ENCODE measurements around the gene BLMH. TPM values are rescaled to one million over a fixed set of nuclear protein-coding genes. Genes with fewer than 3 reads are reported as not detected.
A peak's percentile ranks its signal among the peaks of the same experiment; 100 is the strongest.

Gene BLMH, protein sequence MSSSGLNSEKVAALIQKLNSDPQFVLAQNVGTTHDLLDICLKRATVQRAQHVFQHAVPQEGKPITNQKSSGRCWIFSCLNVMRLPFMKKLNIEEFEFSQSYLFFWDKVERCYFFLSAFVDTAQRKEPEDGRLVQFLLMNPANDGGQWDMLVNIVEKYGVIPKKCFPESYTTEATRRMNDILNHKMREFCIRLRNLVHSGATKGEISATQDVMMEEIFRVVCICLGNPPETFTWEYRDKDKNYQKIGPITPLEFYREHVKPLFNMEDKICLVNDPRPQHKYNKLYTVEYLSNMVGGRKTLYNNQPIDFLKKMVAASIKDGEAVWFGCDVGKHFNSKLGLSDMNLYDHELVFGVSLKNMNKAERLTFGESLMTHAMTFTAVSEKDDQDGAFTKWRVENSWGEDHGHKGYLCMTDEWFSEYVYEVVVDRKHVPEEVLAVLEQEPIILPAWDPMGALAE
- 10 to 100 TPM; 16.9 to 19.8 TPM for total RNA-seq
- long read RNA-seq, transcript BLMH-201 (12 exons, 2,365 nt): major isoform, 20 of 21 reads
- long read RNA-seq, partial matches to known transcripts: 0 of 21 reads
- long read RNA-seq, other reads (novel, unspliced or antisense): 1 of 21 reads

DNA sequence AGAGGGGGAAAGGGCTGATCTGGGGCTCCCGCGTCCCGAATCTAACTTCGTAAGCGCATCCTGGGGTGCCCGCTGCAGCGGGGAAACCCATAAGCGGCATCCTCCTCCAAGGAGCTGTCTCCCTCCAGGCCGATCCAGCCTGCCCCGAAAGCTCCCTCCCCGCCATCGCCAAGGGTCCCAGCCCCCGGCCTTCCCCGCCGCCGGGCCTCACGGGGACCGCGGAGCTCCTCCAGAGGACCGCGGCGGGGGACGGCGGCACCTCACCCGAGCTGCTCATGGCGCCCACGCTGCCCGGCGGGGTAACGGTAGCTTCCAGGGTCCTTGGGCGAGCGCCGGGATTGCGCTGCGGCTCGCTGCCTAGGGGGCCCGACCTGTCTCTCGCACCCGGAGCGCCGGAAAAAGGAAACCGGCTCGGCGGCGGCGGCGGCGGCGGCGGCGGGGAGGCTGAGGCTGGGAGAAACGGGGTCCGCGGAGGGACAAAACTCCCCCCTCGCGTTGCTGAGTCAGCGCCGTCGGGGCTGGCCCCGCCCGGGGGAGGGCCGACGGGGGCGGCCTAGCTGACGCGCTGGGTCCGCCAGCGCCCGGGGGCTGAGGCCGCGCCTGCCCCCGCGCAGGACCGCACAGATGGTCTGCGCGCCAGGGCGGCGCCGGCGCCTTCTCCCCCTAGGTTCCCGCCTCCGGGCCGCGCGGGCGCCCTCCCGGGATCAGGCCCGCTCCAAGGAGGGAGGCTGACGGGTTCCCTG lies at the start of gene BLMH:
TSS of gene BLMH (minus strand) at position 402 of the 743 bp plus-strand sequence. CDS start at position 277, 125 bp downstream.
- ATAC-seq: peak; percentile 97 to 99
- peak; percentile 88 for DNase-seq
- intact Hi-C loops (cut with DNase I): loop anchor here in 1 of 2 donors (10.0 kb wide), 1 partner anchor 93 kb away; no protein-coding TSS in a partner anchor

DNA sequence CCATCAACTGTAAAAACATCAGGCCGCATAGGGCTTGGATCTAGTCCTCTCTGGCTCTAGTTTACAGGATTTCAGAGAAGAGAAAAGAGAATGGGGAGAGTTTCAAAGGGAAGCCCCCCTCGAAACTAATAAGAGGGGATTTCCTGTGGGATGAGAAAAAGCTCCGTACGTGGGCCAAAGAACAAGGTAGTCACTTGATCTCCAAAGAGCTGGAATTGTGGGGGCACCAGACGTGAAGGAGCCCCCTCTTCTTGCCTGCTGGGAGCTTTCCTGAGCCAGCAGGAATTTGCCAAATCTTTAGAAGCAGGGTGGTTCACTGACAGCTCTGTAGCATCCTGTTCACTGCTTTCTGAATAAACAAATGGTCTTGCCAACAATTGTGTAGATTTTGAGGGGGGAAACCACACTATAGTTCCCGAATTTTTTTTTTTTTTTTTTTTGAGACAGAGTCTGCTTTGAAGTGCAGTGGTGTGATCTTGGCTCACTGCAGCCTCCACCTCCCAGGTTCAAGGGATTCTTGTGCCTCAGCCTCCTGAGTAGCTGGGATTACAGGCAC lies 49.1 kb upstream of the BLMH start:
- intact Hi-C loops (cut with DNase I): loop anchor here in 1 of 2 donors (5.0 kb wide), 1 partner anchor 36 kb away; the partner anchor contains the start of gene CPD
- ATAC-seq (peak in 1 of 2 donors; percentile 26), DNase-seq (no peak)

DNA sequence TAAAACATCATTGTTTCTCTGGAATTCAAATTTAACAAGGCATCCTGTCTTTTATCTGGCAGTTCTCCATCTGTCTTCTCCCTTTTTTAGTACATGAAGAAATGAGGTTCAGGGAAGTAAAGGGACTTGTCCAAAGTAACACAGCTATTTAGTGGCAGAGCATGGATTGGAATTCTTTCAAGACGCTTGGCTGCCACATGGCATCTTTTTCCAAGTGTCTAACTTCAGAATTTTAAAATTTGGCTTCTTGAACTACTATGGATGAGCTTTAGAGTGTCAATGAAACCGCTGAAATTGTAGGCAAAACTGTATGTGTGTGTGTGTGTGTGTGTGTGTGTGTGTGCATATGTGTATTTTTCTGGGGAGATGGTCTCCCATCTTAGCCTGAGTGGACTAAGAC lies 47.3 kb upstream of the BLMH start:
- intact Hi-C loops (cut with DNase I): no loop called here
- ATAC-seq: no peak

DNA sequence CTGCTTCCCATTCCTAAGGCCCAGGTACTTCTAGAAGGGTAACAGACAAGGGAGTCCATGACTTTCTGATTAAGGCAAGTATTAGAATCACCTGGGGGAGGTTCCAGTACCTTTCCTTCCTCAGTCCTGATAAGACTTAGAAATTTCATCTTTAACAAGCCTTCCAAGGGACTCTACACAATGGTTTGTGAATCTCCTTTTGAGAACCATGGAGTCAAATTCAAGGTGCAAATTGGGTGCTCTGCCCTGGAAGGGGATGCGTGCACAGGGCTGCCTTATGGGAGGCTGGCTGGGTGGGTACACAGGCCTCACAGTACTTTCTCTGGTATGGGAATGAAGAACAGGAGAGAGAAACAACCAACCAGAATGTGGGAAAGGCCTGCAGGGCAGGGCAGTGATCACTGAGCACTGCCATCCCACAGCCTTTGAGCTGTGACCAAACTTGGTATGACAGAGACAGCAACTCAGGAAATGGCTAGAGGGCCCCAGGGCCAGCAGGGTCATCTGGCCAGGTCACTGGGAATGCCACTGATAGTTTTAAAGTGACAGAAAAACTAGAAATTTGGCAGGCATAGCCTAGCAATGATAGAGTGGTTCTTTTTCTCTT lies 45.8 kb upstream of the BLMH start:
- intact Hi-C loops (cut with DNase I): no loop called here
- ATAC-seq (no peak), DNase-seq (no peak)

More for the DNA sequence above, 47.3 kb upstream of the BLMH start:
- no peak for DNase-seq

DNA sequence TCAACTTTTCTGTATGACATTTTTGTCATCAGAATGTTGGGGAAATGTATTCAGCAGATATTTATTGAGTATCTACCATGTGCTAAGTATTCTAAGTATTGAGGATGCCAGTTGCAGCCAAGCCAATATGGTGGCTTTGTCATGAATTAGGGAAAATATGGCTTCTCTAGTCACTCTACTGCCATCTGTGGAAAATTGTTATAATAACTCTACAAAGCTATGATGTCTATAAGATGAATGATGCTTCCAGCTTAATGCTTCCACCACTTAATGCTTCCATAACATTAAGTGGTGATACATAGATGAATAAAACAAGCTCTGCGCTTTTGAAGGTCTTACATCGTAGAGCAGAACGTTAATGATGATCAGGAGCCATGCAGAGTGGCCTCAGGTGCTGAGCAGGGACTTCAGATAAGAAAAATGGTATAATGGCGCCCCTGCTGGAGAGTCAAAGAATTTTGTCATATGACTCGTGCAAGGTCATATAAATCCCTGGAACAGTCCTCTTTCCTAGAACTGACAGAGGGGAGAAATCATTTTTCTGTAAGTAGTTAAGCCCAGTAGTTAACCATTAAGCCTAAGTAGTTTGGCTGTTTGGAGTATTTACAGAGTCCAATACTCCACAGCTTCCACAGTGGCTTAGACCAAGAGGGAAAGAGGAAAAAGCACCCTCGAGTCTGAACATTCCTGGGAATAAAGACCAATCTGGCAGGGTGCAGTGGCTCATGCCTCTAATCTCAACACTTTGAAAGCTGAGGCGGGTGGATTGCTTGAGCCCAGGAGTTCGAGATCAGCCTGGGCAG lies 44.8 kb upstream of the BLMH start:
- intact Hi-C loops (cut with DNase I): no loop called here
- DNase-seq (no peak), ATAC-seq (peak in 1 of 2 donors; percentile 23)

DNA sequence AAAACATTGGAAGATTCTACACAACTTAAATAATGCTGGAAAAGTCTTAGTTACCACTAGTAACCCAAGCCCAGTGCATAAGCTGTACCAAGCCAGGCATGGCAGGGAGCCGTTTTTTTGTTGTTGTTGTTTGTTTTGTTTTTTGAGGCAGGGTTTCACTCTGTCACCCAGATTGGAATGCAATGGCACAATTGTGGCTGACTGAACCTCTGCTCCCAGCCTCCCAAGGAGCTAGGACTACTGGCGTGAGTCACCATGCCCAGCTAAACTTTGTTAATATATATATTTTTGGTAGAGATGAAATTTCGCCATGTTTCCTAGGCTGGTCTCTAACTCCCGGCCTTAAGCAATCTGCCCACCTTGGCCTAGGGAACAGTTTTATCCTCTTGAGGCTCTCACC lies 42.7 kb upstream of the BLMH start:
- intact Hi-C loops (cut with DNase I): no loop called here
- DNase-seq (no peak), ATAC-seq (no peak)

DNA sequence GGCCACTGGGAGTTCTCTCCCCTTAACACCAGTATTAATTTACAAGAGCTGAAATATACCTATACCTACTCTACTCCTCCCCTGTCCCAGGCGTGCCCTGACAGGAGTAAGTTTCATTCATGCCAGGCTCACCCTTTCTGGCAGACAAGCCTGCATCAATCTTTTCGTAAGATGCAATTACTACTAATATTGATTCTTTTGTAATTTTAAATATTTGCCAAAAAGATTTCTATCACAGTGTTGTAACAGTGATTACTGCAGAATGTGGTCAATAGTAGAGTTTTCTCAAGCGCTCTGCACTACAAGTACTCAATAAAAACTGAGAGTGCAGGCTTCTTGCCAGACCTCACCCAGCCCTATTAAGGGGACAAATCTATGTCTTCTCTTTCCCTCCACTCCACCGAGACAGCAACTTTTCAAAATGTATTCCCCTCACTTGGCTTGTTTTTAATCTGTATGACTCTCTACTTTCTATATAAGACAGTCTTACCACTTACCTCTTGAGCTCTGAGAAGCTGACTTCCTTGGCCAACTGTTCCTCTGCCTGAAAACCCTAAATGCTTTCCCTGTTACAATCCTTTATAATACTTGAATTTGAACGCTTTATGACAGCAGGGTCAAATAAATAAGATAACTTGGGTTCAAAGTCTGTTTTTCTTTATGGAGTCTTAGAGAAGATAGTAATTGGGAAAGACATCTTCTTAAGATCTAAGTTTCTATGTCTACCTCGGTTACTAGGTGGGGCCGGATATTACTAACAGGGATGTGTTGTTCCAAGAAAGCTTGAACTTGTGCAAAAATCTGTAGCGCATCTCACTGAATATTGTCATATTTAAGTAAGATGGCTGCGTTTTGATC lies 42.0 kb upstream of the BLMH start, which contains the start of gene TMIGD1:
TSS of gene TMIGD1 (minus strand) at position 555 of the 858 bp plus-strand sequence. CDS start 1,924 bp downstream, outside the sequence.
- intact Hi-C loops (cut with DNase I): no loop called here
- ATAC-seq (no peak), DNase-seq (no peak)

DNA sequence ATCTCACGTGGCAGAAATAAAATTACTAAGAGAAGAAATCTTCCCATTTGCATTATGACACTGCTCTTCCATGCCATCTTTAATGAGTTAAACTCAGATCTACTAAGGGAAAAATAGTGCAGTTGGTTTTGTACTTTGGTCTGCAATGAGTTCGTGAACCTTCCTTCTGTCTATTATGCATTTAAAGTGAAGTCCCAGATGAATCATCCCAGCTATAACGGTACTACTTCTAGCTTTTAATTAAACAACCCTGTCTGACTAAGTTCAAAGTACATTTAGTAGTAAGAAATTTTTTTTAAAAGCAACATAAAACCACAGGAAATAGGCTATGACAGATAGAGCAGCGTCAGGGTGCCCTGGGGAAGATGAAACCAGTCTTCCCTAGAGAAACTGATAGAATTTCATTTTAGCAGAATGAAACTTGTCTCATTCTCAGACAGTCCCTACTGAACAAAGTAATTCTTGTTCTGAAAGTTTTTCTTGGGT lies 40.4 kb upstream of the BLMH start:
- intact Hi-C loops (cut with DNase I): no loop called here
- DNase-seq: no peak
- ATAC-seq: no peak

DNA sequence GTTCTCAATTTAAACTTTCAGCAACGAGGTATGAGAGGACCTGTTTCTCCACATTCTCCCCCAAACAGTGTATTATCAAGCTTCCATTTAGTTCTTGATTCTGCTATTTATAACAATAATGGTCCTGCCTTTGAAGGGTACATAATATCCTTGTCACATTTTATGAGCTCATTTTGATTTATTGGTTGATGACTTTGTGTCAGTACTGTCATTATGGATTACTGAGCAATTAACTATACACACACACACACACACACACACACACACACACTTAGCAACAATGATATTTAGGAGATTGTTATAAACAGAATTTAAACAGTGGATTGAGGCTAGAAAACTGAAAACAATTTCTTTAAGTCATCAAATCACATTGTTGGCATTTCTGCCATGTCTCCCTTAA lies 35.1 kb upstream of the BLMH start:
- ATAC-seq (no peak), DNase-seq (no peak)

DNA sequence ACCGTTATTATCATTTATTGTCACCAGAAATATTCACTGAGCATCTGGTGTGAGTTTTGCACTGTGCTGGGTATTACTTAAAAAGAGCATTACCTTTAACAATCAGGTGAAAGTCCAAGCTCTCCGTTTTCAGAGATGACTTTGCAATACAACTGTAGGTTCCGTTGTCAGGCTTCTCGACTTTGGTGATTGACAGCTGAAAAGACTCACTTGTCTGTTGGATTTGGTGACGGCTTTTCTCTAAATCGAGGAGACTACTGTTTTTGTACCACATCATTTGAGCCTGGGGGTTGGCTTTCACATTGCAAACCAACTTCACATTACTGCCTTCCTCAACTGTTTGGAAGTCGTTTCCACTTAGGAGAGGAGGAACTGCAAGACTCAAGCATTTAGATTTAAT lies 33.0 kb upstream of the BLMH start:
- no peak for ATAC-seq
- DNase-seq: no peak
- intact Hi-C loops (cut with DNase I): no loop called here

More for the DNA sequence above, 35.1 kb upstream of the BLMH start:
- intact Hi-C loops (cut with DNase I): no loop called here

DNA sequence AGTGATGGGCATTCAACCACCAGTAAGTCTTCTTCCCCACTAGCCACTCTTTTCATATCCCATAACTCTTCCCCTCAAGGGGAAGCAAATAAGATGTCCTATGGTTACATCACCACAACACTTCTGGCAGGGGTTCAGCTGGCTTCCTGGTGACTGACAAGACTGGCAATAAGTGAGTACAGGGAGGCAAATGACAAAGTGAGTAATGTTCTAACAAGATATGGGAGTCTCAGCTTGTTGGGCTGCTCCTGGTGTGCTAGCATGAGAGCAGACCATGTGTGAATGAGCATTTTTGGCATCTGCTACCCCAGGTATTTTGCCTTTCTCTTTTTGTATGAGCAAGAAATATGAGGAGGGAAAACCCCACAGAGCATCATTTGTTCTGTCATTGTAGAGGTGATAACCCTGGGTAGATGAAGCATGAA lies 32.2 kb upstream of the BLMH start:
- ATAC-seq: peak in 1 of 2 donors; percentile 72
- peak; percentile 31 for DNase-seq
- intact Hi-C loops (cut with DNase I): no loop called here

DNA sequence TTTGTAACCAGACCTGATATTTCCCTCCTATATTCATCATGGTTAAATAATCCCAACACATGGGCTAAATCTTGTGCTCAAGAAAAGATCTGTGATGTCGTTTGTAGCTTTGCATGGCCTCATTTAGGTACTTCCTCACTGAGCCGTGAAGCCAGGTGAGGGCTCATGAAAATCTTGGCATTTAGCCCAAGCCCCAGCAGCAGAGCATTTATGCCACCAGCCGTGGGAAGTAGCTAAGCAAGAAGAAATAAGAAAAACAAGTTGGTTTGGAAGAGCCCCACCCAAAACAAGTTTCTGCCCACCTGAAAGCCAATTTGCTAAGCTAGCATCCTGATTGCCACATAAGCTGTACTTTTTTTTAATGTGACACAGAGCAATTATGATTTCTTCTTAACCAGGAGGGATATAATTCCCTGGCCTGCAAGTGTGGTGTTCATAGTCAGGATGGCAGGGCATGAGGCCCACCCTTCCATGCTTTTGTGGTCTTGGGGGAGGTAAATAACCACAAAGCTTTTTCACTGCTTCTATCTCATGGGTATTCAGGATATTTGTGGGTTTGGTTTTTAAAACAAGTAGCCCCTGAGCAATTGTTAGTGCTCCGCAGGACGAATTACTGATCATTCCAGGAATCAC lies 31.6 kb upstream of the BLMH start:
- intact Hi-C loops (cut with DNase I): no loop called here
- no peak for DNase-seq
- ATAC-seq: no peak

DNA sequence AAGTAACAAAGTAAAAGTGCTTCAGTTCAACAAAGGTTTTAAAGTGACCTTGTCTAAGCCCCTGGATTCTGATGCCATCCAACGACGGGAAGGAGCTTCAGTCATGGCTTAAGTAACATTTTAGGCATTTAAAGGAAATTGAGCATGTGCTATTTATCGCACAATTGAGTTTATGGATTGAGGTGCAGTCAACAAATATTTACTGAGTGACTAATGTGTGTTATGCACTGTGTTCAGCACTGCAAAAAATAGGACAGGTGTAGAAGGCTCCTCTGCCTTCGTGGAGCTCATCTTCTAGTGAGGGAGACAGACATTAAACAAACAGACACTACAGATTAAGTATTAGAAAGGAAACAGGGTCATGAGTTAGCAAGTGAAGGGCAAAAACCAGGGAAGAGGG lies 29.6 kb upstream of the BLMH start:
- intact Hi-C loops (cut with DNase I): no loop called here
- DNase-seq (no peak), ATAC-seq (no peak)

DNA sequence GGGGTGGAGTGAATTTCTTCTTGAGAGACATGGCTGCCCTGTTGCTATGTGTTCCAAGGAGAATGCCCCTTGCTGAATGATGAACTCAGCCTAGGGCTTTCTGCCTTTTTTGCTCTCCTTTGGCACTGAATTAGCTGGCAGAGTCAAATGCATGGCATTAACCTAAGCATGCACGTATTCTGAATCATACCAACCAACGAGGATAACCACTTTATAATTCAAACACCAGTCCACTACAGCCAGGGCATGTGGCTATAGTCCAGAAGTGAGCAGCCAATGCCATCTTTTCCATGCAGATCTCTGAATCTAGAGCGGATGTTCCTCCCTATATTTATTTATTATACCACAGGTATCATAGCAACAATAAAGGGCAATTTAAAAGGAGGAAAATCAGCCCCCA lies 26.4 kb upstream of the BLMH start:
- intact Hi-C loops (cut with DNase I): no loop called here
- ATAC-seq (peak in 1 of 2 donors; percentile 78), DNase-seq (no peak)

DNA sequence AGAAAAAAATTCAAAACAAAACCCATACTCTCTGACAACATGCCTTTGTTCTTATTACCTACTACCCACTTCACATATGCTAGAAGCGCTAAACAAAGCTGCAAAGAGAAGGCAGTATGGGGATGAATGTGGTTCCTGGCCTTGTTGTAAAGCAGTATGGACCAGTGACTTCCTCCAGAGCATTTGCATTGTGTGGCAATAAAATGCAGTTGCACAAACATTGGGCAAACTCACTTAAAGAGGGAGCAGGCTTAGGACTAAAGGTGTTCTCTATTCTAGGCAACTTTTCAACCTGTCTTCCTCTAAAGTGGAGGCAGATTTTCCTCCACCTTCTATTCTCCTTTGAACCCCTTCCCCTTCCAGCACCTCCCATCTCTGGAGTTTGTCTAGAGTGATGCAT lies 25.0 kb upstream of the BLMH start:
- ATAC-seq (no peak), DNase-seq (no peak)
- intact Hi-C loops (cut with DNase I): no loop called here

DNA sequence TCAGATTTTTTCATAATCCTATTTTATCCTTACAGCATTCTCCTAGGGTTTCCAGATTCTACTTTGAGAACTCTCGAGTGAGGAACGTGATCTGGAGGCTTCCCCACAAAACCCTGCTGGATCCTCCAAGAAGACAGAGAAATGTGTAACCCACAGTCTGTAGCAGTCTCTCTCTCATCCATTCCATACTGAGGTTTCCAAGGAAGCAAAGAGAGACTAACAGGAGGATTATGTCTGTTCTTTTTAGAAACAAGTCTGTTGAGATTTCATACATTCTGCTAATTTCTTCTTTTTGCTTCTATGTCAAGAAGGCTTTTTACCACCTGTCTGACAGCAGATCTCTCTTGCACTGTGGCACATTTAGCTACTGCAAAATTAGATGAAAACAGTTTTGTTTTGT lies 23.4 kb upstream of the BLMH start:
- intact Hi-C loops (cut with DNase I): no loop called here
- ATAC-seq: no peak
- DNase-seq: no peak

DNA sequence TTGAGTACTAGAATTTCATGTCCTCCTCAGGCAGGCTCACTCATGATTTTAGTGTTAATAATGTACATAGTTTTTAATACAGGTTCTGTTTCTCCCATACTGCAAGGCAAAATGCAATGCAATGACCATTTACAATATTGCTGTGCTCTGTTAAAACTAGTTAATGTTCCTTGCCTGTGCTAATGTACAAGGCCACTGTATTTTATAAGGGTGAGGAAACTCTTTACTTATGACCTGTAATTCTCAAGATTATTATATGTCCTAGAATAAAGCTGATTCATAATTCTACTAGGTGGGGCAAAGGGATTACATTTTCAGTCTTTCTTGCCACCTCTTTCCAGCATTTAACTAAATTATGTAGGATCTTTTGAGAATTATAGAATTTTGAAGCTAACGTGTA lies 22.7 kb upstream of the BLMH start:
- ATAC-seq (no peak), DNase-seq (no peak)
- intact Hi-C loops (cut with DNase I): no loop called here

All from left cardiac atrium (tissue), 4 donors.